C4-2B (cell line): ENCODE results near the gene CSRP1.

Experiments
- H3K27ac ChIP-seq: fragments of 450-650 bp; 2 replicates; pipeline ENCODE4 v1.5.1; 2017
- ZFX ChIP-seq: fragments of 450-650 bp; IDR thresholded peaks from 2 replicates; pipeline ENCODE4 v1.6.1; 2017
- TF ChIP-seq, protein P1 (sequence below): fragments of 450-650 bp; conservative IDR thresholded peaks from 2 replicates; pipeline ENCODE4 v1.5.1; 2017; ENCODE audit warnings: mild to moderate bottlenecking

Gene CSRP1

DNA sequence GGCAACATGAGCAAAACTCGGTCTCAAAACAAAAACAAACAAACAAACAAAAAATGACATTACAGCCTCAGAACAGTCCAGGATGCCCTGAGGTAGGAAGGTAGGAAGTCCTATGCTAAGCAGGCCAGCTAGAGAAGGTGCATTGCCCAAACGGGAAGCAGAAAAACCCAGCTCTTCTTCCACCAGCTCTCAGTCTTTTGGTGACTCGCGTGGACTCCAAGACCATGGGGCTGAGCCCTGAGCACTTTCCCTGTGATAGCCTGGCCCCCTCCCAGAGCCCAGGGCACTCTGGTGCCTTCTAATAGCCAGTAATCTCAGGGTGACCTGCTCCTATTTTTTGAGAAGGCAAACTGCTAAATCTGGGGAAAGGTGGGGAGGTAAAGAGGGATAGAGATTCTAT, 54.1 kb downstream of the CSRP1 start:
- TF ChIP-seq, protein P1, sequence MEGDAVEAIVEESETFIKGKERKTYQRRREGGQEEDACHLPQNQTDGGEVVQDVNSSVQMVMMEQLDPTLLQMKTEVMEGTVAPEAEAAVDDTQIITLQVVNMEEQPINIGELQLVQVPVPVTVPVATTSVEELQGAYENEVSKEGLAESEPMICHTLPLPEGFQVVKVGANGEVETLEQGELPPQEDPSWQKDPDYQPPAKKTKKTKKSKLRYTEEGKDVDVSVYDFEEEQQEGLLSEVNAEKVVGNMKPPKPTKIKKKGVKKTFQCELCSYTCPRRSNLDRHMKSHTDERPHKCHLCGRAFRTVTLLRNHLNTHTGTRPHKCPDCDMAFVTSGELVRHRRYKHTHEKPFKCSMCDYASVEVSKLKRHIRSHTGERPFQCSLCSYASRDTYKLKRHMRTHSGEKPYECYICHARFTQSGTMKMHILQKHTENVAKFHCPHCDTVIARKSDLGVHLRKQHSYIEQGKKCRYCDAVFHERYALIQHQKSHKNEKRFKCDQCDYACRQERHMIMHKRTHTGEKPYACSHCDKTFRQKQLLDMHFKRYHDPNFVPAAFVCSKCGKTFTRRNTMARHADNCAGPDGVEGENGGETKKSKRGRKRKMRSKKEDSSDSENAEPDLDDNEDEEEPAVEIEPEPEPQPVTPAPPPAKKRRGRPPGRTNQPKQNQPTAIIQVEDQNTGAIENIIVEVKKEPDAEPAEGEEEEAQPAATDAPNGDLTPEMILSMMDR, result no peak
- no peak for TF ChIP-seq ZFX
- H3K27ac ChIP-seq, result no peak overlapping the region

DNA sequence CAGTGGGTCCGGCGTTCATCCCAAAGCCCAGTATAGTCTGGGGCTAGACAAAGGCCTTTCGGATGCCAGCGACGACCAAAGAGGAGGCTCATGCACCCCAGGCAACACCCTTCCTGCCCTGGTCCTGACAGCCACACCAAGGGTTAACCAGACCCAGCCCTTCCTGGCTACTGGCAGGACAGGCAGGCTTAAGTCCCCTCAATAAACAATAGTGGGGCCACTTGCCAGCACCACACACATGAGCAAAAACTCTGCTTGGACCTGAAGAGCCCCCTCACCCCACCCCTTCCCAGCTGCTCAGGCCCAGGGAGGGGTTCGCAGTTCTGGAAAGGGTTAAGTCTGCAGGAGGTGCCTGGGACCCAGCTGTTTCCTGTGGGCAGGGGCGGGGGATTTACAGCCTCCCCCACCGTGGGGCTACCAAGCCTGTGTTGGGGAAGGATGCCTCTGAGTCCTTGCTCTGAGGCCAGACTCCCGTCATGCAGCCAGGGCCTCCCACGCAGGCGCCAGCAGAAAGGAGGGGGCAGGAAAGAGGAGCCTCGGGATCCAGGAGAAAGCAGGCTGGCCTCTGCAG, 56.1 kb downstream of the CSRP1 start:
- no peak overlapping the region for H3K27ac ChIP-seq

DNA sequence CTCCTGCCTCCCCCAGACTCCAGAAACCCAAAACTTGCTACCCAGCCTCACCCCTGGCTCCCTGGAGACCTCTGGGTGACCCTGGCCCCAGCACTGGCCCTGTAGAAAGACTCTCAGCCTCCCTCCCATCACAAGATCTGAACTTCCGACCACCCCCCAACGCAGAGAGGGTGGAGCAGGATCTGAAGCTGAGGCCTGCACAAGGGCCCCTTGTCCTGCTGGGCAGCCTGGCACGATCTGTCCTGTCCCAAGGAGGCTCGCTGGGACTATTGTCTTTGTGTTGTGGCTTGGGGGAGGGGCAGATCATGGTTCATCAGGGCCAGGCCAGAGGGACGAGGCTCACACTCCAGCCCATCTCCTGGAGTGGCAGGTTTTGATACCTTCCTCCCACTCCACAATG, 57.9 kb downstream of the CSRP1 start:
- TF ChIP-seq, protein P1, result no peak
- no peak for TF ChIP-seq ZFX
- no peak overlapping the region for H3K27ac ChIP-seq

More for the DNA sequence above, 56.1 kb downstream of the CSRP1 start:
- no peak for TF ChIP-seq ZFX
- TF ChIP-seq, protein P1, result no peak

DNA sequence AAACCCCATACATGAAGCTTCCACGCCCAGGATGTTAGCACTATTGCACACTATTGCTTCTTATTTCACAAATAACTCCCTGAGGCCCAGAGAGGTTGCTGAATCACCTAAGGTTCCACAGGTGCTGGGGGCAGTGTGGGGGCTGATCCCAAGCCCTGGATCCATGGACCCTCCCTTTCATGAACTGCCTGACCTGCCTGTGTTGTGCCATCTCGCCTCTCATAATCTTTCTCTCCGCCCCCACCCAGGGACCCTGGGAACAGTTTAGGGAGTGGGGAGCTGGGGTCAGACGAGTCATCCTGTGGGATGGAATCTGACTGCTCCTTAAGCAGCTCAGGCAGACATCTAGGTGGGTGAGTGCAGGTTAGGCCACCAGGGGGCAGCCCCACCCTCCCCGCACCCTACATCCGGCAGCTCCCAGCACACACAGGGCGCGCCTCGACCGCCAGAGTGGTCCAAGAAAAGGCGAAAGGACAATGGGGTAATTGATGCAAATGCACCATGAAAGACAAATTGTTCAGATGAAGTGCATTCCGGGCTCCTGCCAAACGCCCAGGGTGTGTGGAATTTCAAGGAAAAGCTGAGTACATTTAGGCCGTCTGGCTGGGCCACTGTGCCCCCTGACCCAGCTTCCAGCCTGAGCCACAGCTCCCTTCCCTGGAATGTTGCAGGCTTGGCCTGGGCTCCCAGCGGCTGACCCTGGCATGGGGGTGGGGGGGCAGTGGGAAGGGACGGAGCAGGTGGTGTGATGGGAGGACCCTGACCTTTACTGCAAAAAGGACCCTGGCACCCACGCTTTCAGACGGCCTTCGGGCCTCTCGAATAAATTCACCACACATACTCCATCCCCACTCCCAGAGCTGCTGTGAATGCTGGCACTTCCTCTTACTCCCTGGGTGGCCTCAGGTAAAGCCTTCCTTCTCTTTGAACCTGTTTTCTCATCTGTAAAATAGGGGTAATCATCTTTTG, 58.7 kb downstream of the CSRP1 start:
- no peak for TF ChIP-seq ZFX
- TF ChIP-seq, protein P1, result peak; percentile 96
- no peak overlapping the region for H3K27ac ChIP-seq

DNA sequence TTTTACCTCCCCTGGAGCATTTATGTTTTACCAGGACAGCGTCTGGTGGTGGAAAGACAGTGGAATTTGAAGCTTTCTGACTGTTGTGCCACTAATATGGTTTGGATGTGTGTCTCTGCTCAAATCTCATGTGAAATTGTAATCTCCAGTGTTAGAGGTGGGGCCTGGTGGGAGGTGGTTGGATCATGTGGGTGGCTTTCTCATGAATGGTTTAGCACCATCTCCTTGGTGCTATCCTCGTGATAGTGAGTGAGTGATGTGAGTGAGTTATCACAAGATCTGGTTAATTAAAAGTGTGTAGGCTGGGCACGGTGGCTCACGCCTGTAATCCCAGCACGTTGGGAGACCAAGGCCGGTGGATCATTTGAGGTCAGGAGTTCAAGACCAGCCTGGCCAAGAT, 61.6 kb downstream of the CSRP1 start:
- no peak overlapping the region for H3K27ac ChIP-seq
- TF ChIP-seq ZFX, result no peak
- TF ChIP-seq, protein P1, result no peak

DNA sequence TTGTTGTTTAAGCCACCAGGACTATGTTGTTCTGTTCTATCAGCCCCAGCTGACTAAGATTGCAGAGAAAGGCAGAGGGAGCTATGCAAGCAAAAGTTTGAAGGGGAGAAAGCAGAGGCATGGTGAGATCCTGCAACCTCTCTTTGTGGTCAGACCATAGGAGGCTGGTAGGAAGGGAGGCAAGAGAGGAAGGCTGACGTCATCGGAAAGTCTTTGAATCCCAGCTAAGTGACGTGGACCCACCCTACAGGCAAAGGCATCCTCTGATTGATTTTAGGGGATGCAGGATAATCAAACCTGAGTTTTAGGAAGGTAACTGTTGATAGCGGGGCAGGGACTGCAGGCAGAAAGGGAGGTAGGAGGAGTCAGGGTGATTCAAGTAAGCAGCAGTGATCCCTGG, 62.1 kb downstream of the CSRP1 start:
- H3K27ac ChIP-seq, result no peak overlapping the region
- TF ChIP-seq, protein P1, result no peak
- TF ChIP-seq ZFX, result no peak

DNA sequence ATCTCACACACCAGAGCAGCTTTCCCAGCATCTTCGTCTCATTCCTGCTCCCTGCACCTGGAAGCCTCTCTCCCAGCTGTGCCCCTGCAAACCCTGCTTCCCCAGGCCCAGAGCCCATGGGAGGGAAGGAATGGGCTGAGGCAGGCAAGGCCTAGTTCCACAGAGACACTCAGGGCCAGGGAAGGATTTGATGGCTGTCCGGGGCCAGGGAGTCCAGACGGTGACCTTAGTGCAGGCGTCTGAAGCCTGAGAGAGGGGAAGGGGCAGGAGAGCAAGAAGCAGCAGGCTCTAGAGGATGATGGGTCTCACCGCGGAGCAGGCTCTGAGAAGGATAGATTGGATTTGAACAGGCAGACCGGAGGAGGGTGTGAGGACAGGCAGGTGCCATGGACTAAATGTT, 63.2 kb downstream of the CSRP1 start:
- TF ChIP-seq, protein P1, result no peak
- TF ChIP-seq ZFX, result no peak

More for the DNA sequence above, 63.2 kb downstream of the CSRP1 start:
- H3K27ac ChIP-seq, result no peak overlapping the region
